Measurements from ENCODE around the gene PGM5.

GRCh38 chr9:68419901-68420300, 63.5 kb downstream of the PGM5 start:
- TF ChIP-seq POLR2A (IDR thresholded peaks at IDR 0.05; ENCODE audit: low read depth, low read length) (no peak), POLR2AphosphoS5 (IDR thresholded peaks at IDR 0.05; ENCODE audit: low read depth, low read length) (no peak)
